HL-60 (cell line): Measurements from ENCODE around the gene CIB2.
A peak's percentile ranks its signal among the peaks of the same experiment; 100 is the strongest.

Experiments
- DNase-seq, 2 experiments: peaks; one replicate each; pipeline ENCODE4 v3.0.0-alpha.2; 2010 to 2020; ENCODE audit warnings: low read depth in 1 of 2, low spot score in 1 of 2
- H3K27ac ChIP-seq: fragments of 250-450 bp; sonication (Bioruptor Pico); replicated peaks from 2 replicates; pipeline ENCODE4 v1.5.1; 2020; ENCODE audit warnings: mild to moderate bottlenecking, moderate library complexity
- H3K27me3 ChIP-seq: fragments of 250-450 bp; sonication (Bioruptor Pico); 2 replicates; pipeline ENCODE4 v1.5.1; 2021; ENCODE audit warnings: mild to moderate bottlenecking, moderate library complexity; ENCODE audit not compliant: insufficient read depth, poor library complexity, severe bottlenecking
- H3K4me3 ChIP-seq: replicated peaks from 2 replicates; pipeline ENCODE4 v1.5.1; 2011; ENCODE audit warnings: mild to moderate bottlenecking, control low read depth, low read length; ENCODE audit not compliant: insufficient read depth
- CTCF ChIP-seq: IDR thresholded peaks from one replicate; pipeline ENCODE4 v1.5.1; 2011; ENCODE audit warnings: low read length, control low read depth, inconsistent platforms; ENCODE audit not compliant: insufficient read depth
- GABPA ChIP-seq: IDR thresholded peaks from 2 replicates; pipeline ENCODE4 v1.6.1; 2012; ENCODE audit warnings: low read depth
- POLR2AphosphoS5 ChIP-seq: IDR thresholded peaks from 2 replicates; pipeline ENCODE4 v1.6.1; 2012; ENCODE audit warnings: low read depth
- SPI1 ChIP-seq: IDR thresholded peaks from 2 replicates; pipeline ENCODE4 v1.6.1; 2012; ENCODE audit warnings: low read depth, mild to moderate bottlenecking, borderline replicate concordance
- TF ChIP-seq, protein P1 (sequence below): IDR thresholded peaks from 2 replicates; pipeline ENCODE4 v1.6.1; 2012; ENCODE audit warnings: low read depth; ENCODE audit not compliant: insufficient replicate concordance

Gene CIB2

GRCh38 chr15:78076231-78077052 lies 54.8 kb downstream of the CIB2 start:
- Histone ChIP-seq H3K4me3 (peak overlapping the region; percentile 92), H3K27me3 (no peaks in the 10 kb centered on the region), H3K27ac (peak overlapping the region; percentile 91)
- TF ChIP-seq, protein P1, sequence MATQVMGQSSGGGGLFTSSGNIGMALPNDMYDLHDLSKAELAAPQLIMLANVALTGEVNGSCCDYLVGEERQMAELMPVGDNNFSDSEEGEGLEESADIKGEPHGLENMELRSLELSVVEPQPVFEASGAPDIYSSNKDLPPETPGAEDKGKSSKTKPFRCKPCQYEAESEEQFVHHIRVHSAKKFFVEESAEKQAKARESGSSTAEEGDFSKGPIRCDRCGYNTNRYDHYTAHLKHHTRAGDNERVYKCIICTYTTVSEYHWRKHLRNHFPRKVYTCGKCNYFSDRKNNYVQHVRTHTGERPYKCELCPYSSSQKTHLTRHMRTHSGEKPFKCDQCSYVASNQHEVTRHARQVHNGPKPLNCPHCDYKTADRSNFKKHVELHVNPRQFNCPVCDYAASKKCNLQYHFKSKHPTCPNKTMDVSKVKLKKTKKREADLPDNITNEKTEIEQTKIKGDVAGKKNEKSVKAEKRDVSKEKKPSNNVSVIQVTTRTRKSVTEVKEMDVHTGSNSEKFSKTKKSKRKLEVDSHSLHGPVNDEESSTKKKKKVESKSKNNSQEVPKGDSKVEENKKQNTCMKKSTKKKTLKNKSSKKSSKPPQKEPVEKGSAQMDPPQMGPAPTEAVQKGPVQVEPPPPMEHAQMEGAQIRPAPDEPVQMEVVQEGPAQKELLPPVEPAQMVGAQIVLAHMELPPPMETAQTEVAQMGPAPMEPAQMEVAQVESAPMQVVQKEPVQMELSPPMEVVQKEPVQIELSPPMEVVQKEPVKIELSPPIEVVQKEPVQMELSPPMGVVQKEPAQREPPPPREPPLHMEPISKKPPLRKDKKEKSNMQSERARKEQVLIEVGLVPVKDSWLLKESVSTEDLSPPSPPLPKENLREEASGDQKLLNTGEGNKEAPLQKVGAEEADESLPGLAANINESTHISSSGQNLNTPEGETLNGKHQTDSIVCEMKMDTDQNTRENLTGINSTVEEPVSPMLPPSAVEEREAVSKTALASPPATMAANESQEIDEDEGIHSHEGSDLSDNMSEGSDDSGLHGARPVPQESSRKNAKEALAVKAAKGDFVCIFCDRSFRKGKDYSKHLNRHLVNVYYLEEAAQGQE, result no peak
- peak; percentile 5 for TF ChIP-seq CTCF
- no peak for DNase-seq

DNA sequence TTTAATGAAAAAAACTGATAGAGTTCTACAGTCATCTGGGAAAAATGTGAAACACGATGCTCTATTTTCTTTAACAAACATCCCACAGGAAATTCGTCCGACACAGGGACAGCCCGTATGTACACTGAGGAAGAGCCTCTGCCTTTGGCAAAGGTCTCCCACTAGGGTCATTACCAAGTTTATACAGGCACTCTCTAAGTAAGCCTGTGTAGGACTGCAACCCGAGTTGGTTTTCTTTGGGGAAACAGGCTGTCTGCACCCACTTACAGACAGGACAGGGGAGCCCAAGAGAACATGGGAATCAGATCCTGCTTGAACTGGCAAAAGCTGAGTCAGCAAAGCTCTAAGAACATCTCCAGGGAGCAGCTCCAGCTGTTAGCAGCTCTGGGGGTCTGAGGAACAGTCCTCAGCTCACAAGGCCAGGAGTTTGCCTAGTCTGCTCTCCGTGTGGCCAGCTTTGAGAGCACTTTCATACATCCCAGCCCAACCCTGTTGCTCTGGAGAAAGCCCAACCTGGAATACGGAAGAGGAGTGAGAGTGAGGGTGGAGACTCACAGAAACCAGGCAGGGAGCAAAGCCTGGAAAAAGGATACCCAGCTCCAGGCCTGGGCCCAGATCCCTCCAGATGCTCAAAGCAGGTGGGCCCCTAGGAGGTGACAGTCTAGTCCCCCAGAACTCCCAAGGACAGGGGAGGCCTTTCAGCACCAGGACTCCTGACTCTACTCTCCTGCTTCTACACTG lies 55.6 kb downstream of the CIB2 start:
- no peaks in the 10 kb centered on the region for H3K27me3 ChIP-seq
- DNase-seq, result peak in 1 of 2 experiments; percentile 29
- peak overlapping the region; percentile 91 for H3K27ac ChIP-seq
- TF ChIP-seq SPI1 (0 out of 2 replicates have a peak, but pooled peaks have one; percentile 18), GABPA (no peak)
- H3K4me3 ChIP-seq, result peak overlapping the region; percentile 92

DNA sequence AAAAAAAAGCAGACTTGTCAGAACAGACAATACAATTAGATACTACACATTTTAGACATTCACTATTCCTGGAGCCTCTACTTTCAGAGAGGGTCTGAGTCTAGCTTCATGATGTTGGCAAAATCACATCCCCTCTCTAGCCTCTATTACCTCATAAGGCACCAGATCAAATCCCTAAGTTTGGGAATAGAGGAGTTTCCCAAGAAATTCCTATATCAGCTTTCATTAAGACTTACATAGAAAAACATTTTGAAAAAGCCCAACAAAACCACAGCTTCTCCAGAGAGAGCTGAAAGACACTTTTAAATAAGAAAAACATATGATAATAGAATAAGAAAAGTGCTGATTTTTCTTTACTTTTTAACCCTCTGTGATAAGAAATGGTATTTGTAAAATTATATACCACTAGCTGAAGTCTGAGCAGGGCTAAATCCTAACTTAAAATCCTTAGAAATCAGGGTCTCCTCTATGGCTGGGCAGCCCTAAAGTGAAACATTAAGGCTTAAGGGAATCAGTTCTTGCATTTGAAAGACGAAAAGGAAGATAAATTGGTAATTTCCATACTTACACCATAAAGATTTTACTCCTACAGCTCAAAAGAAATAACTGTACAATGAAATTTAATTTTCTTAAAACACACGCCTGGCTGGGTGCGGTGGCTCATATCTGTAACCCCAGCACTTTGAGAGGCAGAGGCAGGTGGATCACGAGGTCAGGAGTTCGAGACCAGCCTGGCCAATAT lies 58.0 kb downstream of the CIB2 start:
- H3K4me3 ChIP-seq, result no peak overlapping the region
- no peak for TF ChIP-seq GABPA
- TF ChIP-seq SPI1, result no peak
- TF ChIP-seq, protein P1, result no peak
- no peak for TF ChIP-seq POLR2AphosphoS5
- no peak for TF ChIP-seq CTCF
- no peaks in the 10 kb centered on the region for H3K27me3 ChIP-seq
- DNase-seq, result no peak
- peak overlapping the region; percentile 83 for H3K27ac ChIP-seq
